K562 (cell line): ENCODE data around the gene ARHGEF10L. TPM values are rescaled to one million over a fixed set of nuclear protein-coding genes. Genes with fewer than 3 reads are reported as not detected.

Experiments
- ATAC-seq: fragments of 200-7000 bp; cut with Tn5 transposase; 3 replicates; pipeline ENCODE4 v1.9.1; 2020; ENCODE audit warnings: moderate library complexity
- BruUV-seq: library from RNA; stranded (reverse); fragments of 400-500 nt; replicated peaks from 2 replicates; lab custom pipeline; 2021; lab: Mats Ljungman, UMichigan
- CTCF ChIA-PET: fragments of 300-600 bp; formaldehyde crosslinking; extraction: SDS; loops from one replicate; lab custom pipeline; 2021; ENCODE audit warnings: low intra/inter-chr PET ratio; lab: Yijun Ruan, JAX
- POLR2A ChIA-PET: fragments of 300-600, 350-650 bp; sonication (Branson Sonifier 250); formaldehyde crosslinking; extraction: SDS; loops from one replicate; lab custom pipeline; 2021; ENCODE audit warnings: antibody characterized with exemption, inconsistent platforms; lab: Yijun Ruan, JAX
- DNase-seq, 4 experiments: peaks; one replicate each; pipeline versions ENCODE4 v3.0.0 to v3.0.0-alpha.2; 2011 to 2018; ENCODE audit warnings: low spot score in 3 of 4, mixed read lengths in 3 of 4; ENCODE audit errors: extremely low read depth in 1 of 4
- FAIRE-seq: peaks from 2 replicates; lab custom pipeline; 2011; peaks lifted over from hg19 to GRCh38; lab: Jason Lieb, UNC
- H2AFZ ChIP-seq: 2 replicates; pipeline ENCODE4 v1.6.0; 2011; ENCODE audit warnings: low read depth, low read length, control low read depth, inconsistent platforms
- H3K27ac ChIP-seq: fragments of 200-600 bp; 3 replicates; pipeline ENCODE4 v1.8.0; 2011; ENCODE audit warnings: low read depth, mild to moderate bottlenecking, control low read depth, inconsistent platforms, low read length, moderate library complexity, mixed read lengths; ENCODE audit errors: extremely low read depth
- H3K27me3 ChIP-seq, 2 experiments: fragments of 300-600 bp in 1 of 2; 2 replicates in 1 of 2; 3 replicates in 1 of 2; pipeline versions ENCODE4 v1.6.0 to v1.8.0; 2011; ENCODE audit warnings: inconsistent platforms in 2 of 2, low read length in 2 of 2, mild to moderate bottlenecking in 1 of 2, mixed read lengths in 1 of 2, moderate library complexity in 1 of 2; ENCODE audit not compliant: control insufficient read depth in 2 of 2, insufficient read depth in 2 of 2
- H3K36me3 ChIP-seq: fragments of 300-600 bp; 3 replicates; pipeline ENCODE4 v1.8.0; 2011; ENCODE audit warnings: mild to moderate bottlenecking, low read length, inconsistent platforms; ENCODE audit not compliant: control insufficient read depth, insufficient read depth
- H3K4me1 ChIP-seq, 2 experiments: fragments of 200-600 bp in 1 of 2; replicated peaks in 1 of 2; 2 replicates in 1 of 2; 3 replicates in 1 of 2; pipeline versions ENCODE4 v1.5.1 to v1.8.0; 2011; ENCODE audit warnings: inconsistent platforms in 2 of 2, low read length in 2 of 2, mild to moderate bottlenecking in 1 of 2, mixed read lengths in 1 of 2, moderate library complexity in 1 of 2; ENCODE audit not compliant: control insufficient read depth in 2 of 2, insufficient read depth in 2 of 2
- H3K4me2 ChIP-seq: 2 replicates; pipeline ENCODE4 v1.6.1; 2011; ENCODE audit warnings: low read length, control low read depth, inconsistent platforms, mixed read lengths; ENCODE audit not compliant: insufficient read depth
- H3K4me3 ChIP-seq: fragments of 200-600 bp; sonication (generic), shearing (Covaris generic); 2 replicates; pipeline ENCODE4 v1.5.1; 2016; ENCODE audit warnings: control low read depth, inconsistent platforms
- H3K79me2 ChIP-seq: fragments of 200-600 bp; 3 replicates; pipeline ENCODE4 v1.8.0; 2011; ENCODE audit warnings: low read length, inconsistent platforms; ENCODE audit not compliant: control insufficient read depth, insufficient read depth
- H3K9ac ChIP-seq, 2 experiments: 2 replicates each; pipeline versions ENCODE4 v1.6.0 to v1.6.1; 2011; ENCODE audit warnings: low read depth in 2 of 2, low read length in 2 of 2, control low read depth in 1 of 2, inconsistent platforms in 1 of 2, mild to moderate bottlenecking in 1 of 2, mixed read lengths in 1 of 2; ENCODE audit not compliant: insufficient read depth in 1 of 2
- H3K9me1 ChIP-seq: one replicate; pipeline ENCODE4 v1.6.0; 2011; ENCODE audit warnings: inconsistent platforms, mild to moderate bottlenecking, low read length, moderate library complexity; ENCODE audit not compliant: control insufficient read depth, insufficient read depth
- H3K9me3 ChIP-seq: replicated peaks from 2 replicates; pipeline ENCODE4 v1.5.1; 2011; ENCODE audit warnings: low read depth, low read length, inconsistent platforms; ENCODE audit not compliant: control insufficient read depth, insufficient read depth
- H4K20me1 ChIP-seq: replicated peaks from 2 replicates; pipeline ENCODE4 v1.6.1; 2011; ENCODE audit warnings: low read length, inconsistent platforms, mixed read lengths; ENCODE audit not compliant: control insufficient read depth, insufficient read depth
- GABPB2 ChIP-seq: fragments of 250-450 bp; sonication (Bioruptor Pico); conservative IDR thresholded peaks from 2 replicates; pipeline ENCODE4 v1.5.1; 2021; ENCODE audit warnings: mild to moderate bottlenecking
- POLR2A ChIP-seq: fragments of 450-650 bp; conservative IDR thresholded peaks from 2 replicates; pipeline ENCODE4 v1.6.1; 2016
- RAD21 ChIP-seq, 2 experiments: fragments of 250-450 bp in 1 of 2; fragments of 450-650 bp in 1 of 2; sonication (Bioruptor Pico) in 1 of 2; formaldehyde crosslinking in 1 of 2; IDR thresholded peaks in 1 of 2; conservative IDR thresholded peaks in 1 of 2; 2 replicates each; pipeline versions ENCODE4 v1.4.0 to v1.8.0; 2020 to 2022; ENCODE audit warnings: mild to moderate bottlenecking in 2 of 2, moderate library complexity in 1 of 2
- RNF2 ChIP-seq: sonication (generic); IDR thresholded peaks from 2 replicates; pipeline ENCODE4 v1.6.1; 2016
- SAP30 ChIP-seq: fragments of 200-600 bp; sonication (generic); IDR thresholded peaks from 2 replicates; pipeline ENCODE4 v1.6.1; 2012; ENCODE audit warnings: borderline replicate concordance, low read depth, mild to moderate bottlenecking, moderate library complexity, low read length, control low read depth, inconsistent platforms; ENCODE audit not compliant: insufficient read depth, poor library complexity, severe bottlenecking
- TARDBP ChIP-seq: fragments of 450-650 bp; IDR thresholded peaks from 2 replicates; pipeline ENCODE4 v1.6.1; 2016
- ZFPM2 ChIP-seq: fragments of 250-450 bp; sonication (Bioruptor Pico); IDR thresholded peaks from 2 replicates; pipeline ENCODE4 v1.5.1; 2022; ENCODE audit warnings: mild to moderate bottlenecking
- ZNF384 ChIP-seq: IDR thresholded peaks from 2 replicates; pipeline ENCODE4 v1.6.1; 2012; ENCODE audit warnings: low read depth, low read length, improper control_type of control experiment
- ZNF445 ChIP-seq: fragments of 250-450 bp; sonication (Bioruptor Pico); IDR thresholded peaks from 2 replicates; pipeline ENCODE4 v1.4.0; 2020; ENCODE audit warnings: low read depth, mild to moderate bottlenecking, moderate library complexity
- WGBS: fragments of 100-300 bp; shearing (Covaris generic); methylation state at CpG from one replicate; pipeline ENCODE4 v1.1.6; 2016; ENCODE audit warnings: low coverage, mixed read lengths; ENCODE audit not compliant: insufficient coverage; ENCODE audit errors: missing lambda C conversion rate; 5-methylcytosine and 5-hydroxymethylcytosine counted together
- in situ Hi-C: fragments of 300-500 bp; cut with MboI; formaldehyde crosslinking; loops from 4 replicates; pipeline ENCODE4 v1.15.0; 2018; ENCODE audit warnings: inconsistent platforms, mixed read lengths
- intact Hi-C: fragments of 100-400 bp; cut with micrococcal nuclease; formaldehyde crosslinking; loops from 2 replicates; pipeline ENCODE4 v1.14.2; 2022
- polyA plus RNA-seq, 8 experiments: library from polyadenylated mRNA; depleted of rRNA in 4 of 8; stranded (reverse) in 5 of 8; unstranded in 3 of 8; fragments of >200 nt; fragmentation: Nextera tagmentation in 2 of 8; fragmentation: Illumina TruSeq in 1 of 8; extraction: Ambion mirVana in 2 of 8; extraction: Trizol in 1 of 8; gene quantifications; 2 replicates each; pipeline versions ENCODE4 v1.2.1 to v1.2.3, GENCODE V29; 2011 to 2014; ENCODE audit warnings: inconsistent platforms in 1 of 8, missing spikeins in 1 of 8
- total RNA-seq, 7 experiments: library from RNA; depleted of rRNA in 6 of 7; stranded (reverse); fragments of >200 nt in 6 of 7; fragmentation: Illumina TruSeq in 2 of 7; extraction: Trizol in 2 of 7; gene quantifications; 2 replicates each; pipeline versions ENCODE4 v1.2.1 to v1.2.3, GENCODE V29; 2011 to 2021; ENCODE audit warnings: low replicate concordance in 1 of 7
- TF ChIP-seq, protein P1 (sequence below): sonication (generic); formaldehyde crosslinking; IDR thresholded peaks from 2 replicates; pipeline ENCODE4 v1.8.1; 2023; ENCODE audit warnings: missing genetic modification reagents, mild to moderate bottlenecking, borderline replicate concordance

The ARHGEF10L gene
- total and polyA plus RNA-seq, 9 of the 15 experiments (the other 6 are each of a cell fraction or from before 2014, with no cell fraction given): 0.09 to 0.13 TPM; not detected in 7

DNA sequence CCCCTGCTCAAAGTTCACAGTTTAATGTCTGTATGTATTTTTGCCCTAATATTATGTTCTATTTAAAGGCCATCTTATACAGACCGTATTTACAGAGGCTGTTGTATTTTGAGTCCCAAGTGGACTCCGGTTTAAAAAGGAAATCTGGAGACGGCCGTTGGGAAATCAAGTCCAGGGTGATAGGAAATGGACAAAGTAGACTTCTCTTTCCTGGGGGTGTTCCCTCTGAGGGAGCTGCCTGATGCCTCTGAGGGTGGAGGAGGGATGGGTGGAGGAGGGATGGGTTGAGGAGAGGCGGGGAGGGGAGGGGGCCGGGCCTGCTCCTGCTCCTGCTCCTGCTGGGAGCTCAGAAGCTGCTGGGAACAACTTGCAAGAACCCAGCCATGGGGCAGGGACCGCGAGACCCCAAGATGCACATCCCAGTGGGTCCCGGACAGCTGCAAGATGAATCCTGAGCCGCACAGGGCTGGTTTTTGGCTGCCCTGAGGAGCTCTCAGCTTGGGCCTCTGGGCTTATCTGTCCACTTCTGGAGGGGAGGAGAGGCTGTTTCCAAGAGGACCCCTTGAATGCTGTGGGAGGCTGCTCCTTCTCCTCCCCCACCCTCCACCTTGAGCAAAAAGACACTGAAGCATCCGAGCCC is 203.6 kb downstream of the ARHGEF10L start:
- Histone ChIP-seq H4K20me1 (no peaks in the 10 kb centered on the region), H3K9me3 (no peaks in the 10 kb centered on the region), H3K4me2 (no peak overlapping the region), H3K9me1 (no peaks in the 10 kb centered on the region), H3K9ac (no peak overlapping the region), H2AFZ (no peak overlapping the region), H3K27me3 (peaks cover 3 to 33% of the 10 kb centered on the region in 2 experiments; a peak in 4 of 5 replicates), H3K79me2 (no peaks in the 10 kb centered on the region), H3K4me3 (no peak overlapping the region), H3K36me3 (no peaks in the 10 kb centered on the region), H3K27ac (no peak overlapping the region), H3K4me1 (no peaks in the 10 kb centered on the region)
- no peak for DNase-seq
- FAIRE-seq: no peak
- no peak for TF ChIP-seq GABPB2
- no peak for TF ChIP-seq RAD21 (CRISPR knock-in tag; conservative IDR thresholded peaks at IDR 0.05 in 1 of 2, IDR thresholded peaks at IDR 0.05 in 1 of 2)
- no peak for TF ChIP-seq ZNF384
- TF ChIP-seq ZNF445 (CRISPR knock-in tag): no peak
- no peak for TF ChIP-seq ZFPM2 (CRISPR knock-in tag)
- TF ChIP-seq SAP30: no peak
- no peak for TF ChIP-seq TARDBP
- TF ChIP-seq RNF2: no peak
- TF ChIP-seq, protein P1, sequence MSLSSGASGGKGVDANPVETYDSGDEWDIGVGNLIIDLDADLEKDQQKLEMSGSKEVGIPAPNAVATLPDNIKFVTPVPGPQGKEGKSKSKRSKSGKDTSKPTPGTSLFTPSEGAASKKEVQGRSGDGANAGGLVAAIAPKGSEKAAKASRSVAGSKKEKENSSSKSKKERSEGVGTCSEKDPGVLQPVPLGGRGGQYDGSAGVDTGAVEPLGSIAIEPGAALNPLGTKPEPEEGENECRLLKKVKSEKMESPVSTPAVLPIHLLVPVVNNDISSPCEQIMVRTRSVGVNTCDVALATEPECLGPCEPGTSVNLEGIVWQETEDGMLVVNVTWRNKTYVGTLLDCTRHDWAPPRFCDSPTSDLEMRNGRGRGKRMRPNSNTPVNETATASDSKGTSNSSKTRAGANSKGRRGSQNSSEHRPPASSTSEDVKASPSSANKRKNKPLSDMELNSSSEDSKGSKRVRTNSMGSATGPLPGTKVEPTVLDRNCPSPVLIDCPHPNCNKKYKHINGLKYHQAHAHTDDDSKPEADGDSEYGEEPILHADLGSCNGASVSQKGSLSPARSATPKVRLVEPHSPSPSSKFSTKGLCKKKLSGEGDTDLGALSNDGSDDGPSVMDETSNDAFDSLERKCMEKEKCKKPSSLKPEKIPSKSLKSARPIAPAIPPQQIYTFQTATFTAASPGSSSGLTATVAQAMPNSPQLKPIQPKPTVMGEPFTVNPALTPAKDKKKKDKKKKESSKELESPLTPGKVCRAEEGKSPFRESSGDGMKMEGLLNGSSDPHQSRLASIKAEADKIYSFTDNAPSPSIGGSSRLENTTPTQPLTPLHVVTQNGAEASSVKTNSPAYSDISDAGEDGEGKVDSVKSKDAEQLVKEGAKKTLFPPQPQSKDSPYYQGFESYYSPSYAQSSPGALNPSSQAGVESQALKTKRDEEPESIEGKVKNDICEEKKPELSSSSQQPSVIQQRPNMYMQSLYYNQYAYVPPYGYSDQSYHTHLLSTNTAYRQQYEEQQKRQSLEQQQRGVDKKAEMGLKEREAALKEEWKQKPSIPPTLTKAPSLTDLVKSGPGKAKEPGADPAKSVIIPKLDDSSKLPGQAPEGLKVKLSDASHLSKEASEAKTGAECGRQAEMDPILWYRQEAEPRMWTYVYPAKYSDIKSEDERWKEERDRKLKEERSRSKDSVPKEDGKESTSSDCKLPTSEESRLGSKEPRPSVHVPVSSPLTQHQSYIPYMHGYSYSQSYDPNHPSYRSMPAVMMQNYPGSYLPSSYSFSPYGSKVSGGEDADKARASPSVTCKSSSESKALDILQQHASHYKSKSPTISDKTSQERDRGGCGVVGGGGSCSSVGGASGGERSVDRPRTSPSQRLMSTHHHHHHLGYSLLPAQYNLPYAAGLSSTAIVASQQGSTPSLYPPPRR (CRISPR knock-in tag): no peak
- no peak for TF ChIP-seq POLR2A
- CTCF ChIA-PET: no interaction called here
- POLR2A ChIA-PET: no interaction called here
- 0% methylated on average over 6 of the region's 11 CpGs for WGBS
- no peak for ATAC-seq
- intact Hi-C loops (loop anchor here (10.0 kb wide), 1 partner anchor 248 kb away; no protein-coding TSS in a partner anchor), in situ Hi-C loops (no loop called here)
- BruUV-seq: no TSS peak
